Mucosa of stomach (tissue), 1 donor: ENCODE data around the gene PTX3.

ENCODE experiments used
- H3K27me3 ChIP-seq: one replicate; pipeline ENCODE4 v1.7.0; 2013; ENCODE audit warnings: mild to moderate bottlenecking, low read length; ENCODE audit not compliant: control insufficient read depth, insufficient read depth
- H3K36me3 ChIP-seq: one replicate; pipeline ENCODE4 v1.7.0; 2013; ENCODE audit warnings: low read length; ENCODE audit not compliant: control insufficient read depth, insufficient read depth
- H3K4me1 ChIP-seq: one replicate; pipeline ENCODE4 v1.7.0; 2013; ENCODE audit warnings: mild to moderate bottlenecking, low read length; ENCODE audit not compliant: control insufficient read depth, insufficient read depth
- H3K4me3 ChIP-seq: one replicate; pipeline ENCODE4 v1.7.0; 2013; ENCODE audit warnings: low read length
- H3K9ac ChIP-seq: one replicate; pipeline ENCODE4 v1.7.0; 2013; ENCODE audit warnings: mild to moderate bottlenecking, low read length, moderate library complexity
- H3K9me3 ChIP-seq: one replicate; pipeline ENCODE4 v1.7.0; 2013; ENCODE audit warnings: mild to moderate bottlenecking, low read length, moderate library complexity; ENCODE audit not compliant: control insufficient read depth
- donor health status: Pancreatic carcinoma.

Gene PTX3

DNA sequence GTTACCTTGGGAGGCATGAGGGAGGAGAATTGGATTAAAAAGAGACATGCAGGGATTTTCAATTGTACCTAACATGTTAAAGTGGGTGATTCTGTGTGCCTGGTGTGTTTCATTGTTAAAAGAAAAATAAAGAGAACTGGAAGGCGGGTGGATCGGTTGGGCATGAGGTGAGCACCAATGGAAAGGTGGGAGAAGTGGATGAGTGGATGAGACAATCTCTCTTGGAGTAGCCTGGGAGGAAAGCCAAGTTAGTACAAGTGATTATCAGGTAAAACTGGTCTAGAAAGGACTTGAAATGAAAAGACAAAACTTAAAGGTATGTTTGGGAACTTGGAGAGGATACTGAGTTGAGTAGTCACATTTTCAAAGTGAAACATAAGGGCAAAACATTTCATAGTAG lies 54.5 kb downstream of the PTX3 start:
- Histone ChIP-seq H3K9ac (no peak overlapping the region), H3K4me1 (no peaks in the 10 kb centered on the region), H3K9me3 (no peaks in the 10 kb centered on the region), H3K36me3 (no peaks in the 10 kb centered on the region), H3K27me3 (no peaks in the 10 kb centered on the region), H3K4me3 (no peak overlapping the region)
